Fibroblast of the aortic adventitia (primary cell): ENCODE measurements around the gene RAB31. TPM values are rescaled to one million over a fixed set of nuclear protein-coding genes. Genes with fewer than 3 reads are reported as not detected.

Experiments
- DNase-seq: peaks from one replicate; pipeline ENCODE4 v3.0.0-alpha.2; 2010; ENCODE audit warnings: low read depth
- H3K4me3 ChIP-seq: 2 replicates; pipeline ENCODE4 v1.5.1; 2011; ENCODE audit warnings: low read depth, mild to moderate bottlenecking, control low read depth, low read length, moderate library complexity
- total RNA-seq: library from RNA; depleted of rRNA; stranded (reverse); fragments of >200 nt; gene quantifications from 2 replicates; pipeline ENCODE4 v1.2.3, GENCODE V29; 2012; ENCODE audit warnings: low replicate concordance
- TF ChIP-seq, protein P1 (sequence below): IDR thresholded peaks from 2 replicates; pipeline ENCODE4 v1.5.1; 2011; ENCODE audit warnings: mild to moderate bottlenecking, low read length, control low read depth, inconsistent platforms; ENCODE audit not compliant: insufficient read depth

Gene RAB31
- total RNA-seq, 1 donor = 90.4 TPM

DNA sequence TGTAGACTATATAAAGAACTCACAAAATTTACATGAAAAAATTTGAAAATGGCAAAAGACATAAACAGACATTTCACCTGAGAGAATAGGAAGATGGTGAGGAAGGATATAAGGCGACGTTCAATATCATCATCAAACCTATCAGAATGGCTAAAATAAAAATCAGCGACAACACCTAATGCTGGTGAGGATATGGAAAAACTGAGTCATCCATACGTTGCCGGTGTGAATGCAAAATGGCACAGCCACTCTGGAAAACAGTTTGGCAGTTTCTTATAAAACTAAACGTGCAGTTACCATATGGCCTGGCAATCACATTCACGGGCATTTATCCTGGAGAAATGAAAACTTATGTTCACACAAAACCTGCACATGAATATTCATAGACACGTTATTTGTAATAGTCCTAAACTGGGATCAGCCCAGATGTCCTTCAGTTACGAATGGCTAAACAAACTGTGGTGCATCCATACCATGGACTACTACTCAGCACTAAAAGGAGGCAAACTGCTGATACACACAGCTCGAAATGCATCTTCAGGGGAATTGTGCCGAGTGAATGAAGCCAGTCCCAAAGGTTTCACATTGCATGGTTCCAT, 114.6 kb downstream of the RAB31 start:
- H3K4me3 ChIP-seq = no peak overlapping the region
- TF ChIP-seq, protein P1, sequence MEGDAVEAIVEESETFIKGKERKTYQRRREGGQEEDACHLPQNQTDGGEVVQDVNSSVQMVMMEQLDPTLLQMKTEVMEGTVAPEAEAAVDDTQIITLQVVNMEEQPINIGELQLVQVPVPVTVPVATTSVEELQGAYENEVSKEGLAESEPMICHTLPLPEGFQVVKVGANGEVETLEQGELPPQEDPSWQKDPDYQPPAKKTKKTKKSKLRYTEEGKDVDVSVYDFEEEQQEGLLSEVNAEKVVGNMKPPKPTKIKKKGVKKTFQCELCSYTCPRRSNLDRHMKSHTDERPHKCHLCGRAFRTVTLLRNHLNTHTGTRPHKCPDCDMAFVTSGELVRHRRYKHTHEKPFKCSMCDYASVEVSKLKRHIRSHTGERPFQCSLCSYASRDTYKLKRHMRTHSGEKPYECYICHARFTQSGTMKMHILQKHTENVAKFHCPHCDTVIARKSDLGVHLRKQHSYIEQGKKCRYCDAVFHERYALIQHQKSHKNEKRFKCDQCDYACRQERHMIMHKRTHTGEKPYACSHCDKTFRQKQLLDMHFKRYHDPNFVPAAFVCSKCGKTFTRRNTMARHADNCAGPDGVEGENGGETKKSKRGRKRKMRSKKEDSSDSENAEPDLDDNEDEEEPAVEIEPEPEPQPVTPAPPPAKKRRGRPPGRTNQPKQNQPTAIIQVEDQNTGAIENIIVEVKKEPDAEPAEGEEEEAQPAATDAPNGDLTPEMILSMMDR = no peak
- DNase-seq = no peak

DNA sequence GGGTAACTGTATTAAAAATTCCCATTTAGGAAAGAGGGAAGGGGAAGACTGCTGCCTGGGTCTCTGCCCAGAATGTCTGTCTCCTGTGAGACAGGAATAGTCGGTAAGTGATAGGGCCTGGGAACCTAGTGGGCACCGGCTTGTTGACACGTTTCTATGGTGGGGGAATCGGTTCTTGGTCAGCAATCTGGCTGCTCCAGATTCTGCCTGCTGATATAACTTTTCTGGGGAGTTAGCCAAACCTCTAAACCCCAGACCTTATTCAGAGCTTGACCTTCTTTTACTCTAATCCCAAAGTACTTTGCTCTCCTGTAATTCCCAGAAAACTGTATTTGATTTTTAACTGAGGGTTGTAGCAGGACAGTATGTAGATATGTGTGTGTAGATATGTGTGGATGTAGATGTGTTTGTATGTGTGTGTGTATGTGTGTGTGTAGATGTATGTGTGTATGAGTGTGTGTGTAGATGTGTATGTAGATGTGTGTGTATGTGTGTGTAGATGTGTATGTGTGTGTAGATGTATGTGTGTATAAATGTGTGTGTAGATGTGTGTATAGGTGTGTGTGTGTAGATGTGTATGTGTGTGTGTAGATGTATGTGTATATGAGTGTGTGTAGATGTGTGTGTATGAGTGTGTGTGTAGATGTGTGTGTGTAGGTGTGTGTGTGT, 115.8 kb downstream of the RAB31 start:
- H3K4me3 ChIP-seq = no peak overlapping the region
- TF ChIP-seq, protein P1 = no peak
- DNase-seq = peak; percentile 86

DNA sequence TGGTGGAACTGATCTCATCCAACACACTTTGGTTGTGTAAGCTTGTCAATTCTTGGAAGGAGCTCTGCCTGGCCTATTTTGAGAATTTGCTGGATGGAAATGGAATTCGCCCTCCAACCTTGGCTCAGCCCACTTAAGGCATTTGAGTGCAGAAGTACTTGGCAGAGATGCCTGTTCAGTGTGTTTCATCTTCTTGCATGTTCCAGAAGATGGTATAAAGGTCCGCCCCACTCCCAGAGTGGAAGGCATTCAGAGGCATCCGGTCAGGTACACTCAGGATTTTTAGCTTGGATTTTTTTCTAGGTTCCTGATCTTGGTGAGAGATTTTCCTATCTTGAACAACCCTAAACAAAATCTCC, 116.4 kb downstream of the RAB31 start:
- no peak overlapping the region for H3K4me3 ChIP-seq
- TF ChIP-seq, protein P1 = no peak
- peak; percentile 97 for DNase-seq

DNA sequence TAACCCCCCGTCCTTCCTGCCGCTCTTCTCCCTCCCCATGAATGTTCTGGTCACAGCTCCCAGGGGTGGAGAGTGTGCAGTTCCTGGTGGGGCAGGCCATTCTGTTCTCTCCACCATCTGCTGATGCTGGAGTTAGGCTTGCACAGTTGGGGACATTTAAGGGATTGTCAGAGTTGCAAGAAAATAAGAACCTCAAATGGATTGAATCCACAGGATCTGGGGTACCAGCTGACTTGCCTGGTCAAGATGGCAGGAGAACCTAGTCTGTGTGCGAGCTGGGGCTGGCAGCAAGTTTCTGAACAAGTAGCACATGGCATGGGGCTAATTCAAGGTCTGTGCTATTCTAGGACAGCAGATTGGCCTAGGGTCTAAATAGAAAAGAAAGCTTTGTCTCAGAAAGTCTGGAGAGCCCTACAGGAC, 116.9 kb downstream of the RAB31 start:
- DNase-seq = no peak
- no peak overlapping the region for H3K4me3 ChIP-seq
- TF ChIP-seq, protein P1 = no peak

DNA sequence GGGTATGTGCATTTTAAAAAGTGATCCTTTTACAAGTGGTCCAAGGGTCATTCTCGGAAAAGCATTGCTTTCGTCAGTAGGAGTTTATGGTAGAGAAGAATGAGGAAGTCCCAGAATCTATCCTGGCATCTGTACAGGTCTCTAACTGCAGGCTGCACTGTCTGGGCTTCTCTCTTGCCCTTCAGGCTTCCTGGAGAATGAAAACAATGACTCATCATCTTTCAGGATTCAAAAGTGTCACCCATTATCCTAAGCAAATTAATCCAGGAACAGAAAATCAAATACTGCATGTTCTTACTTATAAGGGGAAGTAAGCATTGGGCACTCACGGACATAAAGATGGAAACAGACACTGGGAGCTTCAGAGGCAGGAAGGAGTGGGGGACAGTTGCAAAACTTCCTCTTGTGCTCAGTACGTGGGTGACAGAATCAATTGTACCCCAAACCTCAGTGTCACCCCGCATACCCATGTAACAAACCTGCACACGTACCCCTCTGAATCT, 117.5 kb downstream of the RAB31 start:
- H3K4me3 ChIP-seq = no peak overlapping the region
- DNase-seq = peak; percentile 98
- TF ChIP-seq, protein P1 = no peak

DNA sequence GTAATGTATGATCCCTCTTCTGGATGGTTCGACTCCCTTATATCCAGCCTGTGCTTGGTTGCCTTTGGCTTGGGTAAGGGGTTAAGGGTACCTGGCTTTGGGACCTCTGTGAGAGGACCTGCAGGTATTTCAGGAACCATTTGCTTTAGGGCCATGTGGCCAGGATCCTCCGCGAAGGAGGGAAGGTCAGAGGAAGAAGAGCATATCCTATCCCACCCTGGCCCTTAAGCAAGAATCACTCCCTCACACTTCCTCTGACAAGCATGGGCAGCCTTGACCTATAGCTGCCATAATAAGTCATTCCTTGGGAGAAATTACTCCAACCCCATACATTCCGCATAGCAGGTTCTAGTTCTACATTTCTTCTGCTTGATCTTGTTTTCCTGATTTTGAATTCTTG, 118.6 kb downstream of the RAB31 start:
- DNase-seq = no peak

More for the DNA sequence above, 118.6 kb downstream of the RAB31 start:
- no peak overlapping the region for H3K4me3 ChIP-seq
- TF ChIP-seq, protein P1 = no peak
